SU-DHL-6 (cell line): Measurements from ENCODE around the gene DPEP1.
"Not testable (repeated sequence)": the region's sequence is repeated elsewhere in the genome, so short reads cannot be mapped to it uniquely, and the experiment has no call there.

Experiments
- H2AFZ ChIP-seq: fragments of 200-600 bp; sonication (generic); 2 replicates; pipeline ENCODE4 v1.6.1; 2014; ENCODE audit warnings: low read depth, mild to moderate bottlenecking, moderate library complexity, mixed read lengths, antibody characterized with exemption, low read length; ENCODE audit not compliant: severe bottlenecking
- H3F3A ChIP-seq: fragments of 200-600 bp; shearing (Covaris generic); 2 replicates; pipeline ENCODE4 v1.6.0; 2016; ENCODE audit warnings: antibody characterized with exemption, mild to moderate bottlenecking; ENCODE audit not compliant: insufficient read depth
- H3K27ac ChIP-seq: fragments of 200-600 bp; sonication (generic); 2 replicates; pipeline ENCODE4 v1.5.1; 2016; ENCODE audit warnings: low read depth, mild to moderate bottlenecking, low read length, moderate library complexity, mixed read lengths
- H3K27me3 ChIP-seq: fragments of 200-600 bp; sonication (generic), shearing (Covaris generic); 2 replicates; pipeline ENCODE4 v1.6.0; 2014; ENCODE audit warnings: mild to moderate bottlenecking, low read length
- H3K36me3 ChIP-seq: fragments of 200-600 bp; sonication (generic); 2 replicates; pipeline ENCODE4 v1.6.1; 2014; ENCODE audit warnings: mild to moderate bottlenecking, low read length, mixed read lengths
- H3K4me2 ChIP-seq: fragments of 300-600, 200-600 bp; shearing (Covaris generic), sonication (generic); 2 replicates; pipeline ENCODE4 v1.6.0; 2014; ENCODE audit warnings: low read length, low read depth, mild to moderate bottlenecking; ENCODE audit not compliant: poor library complexity, severe bottlenecking
- H3K4me3 ChIP-seq: fragments of 200-600 bp; sonication (generic); 2 replicates; pipeline ENCODE4 v1.5.1; 2014; ENCODE audit warnings: antibody characterized with exemption, low read length, mild to moderate bottlenecking, mixed read lengths; ENCODE audit not compliant: insufficient read depth, poor library complexity, severe bottlenecking
- H3K79me2 ChIP-seq: fragments of 200-600 bp; sonication (generic); 2 replicates; pipeline ENCODE4 v1.6.1; 2014; ENCODE audit warnings: mild to moderate bottlenecking, low read length, moderate library complexity; ENCODE audit not compliant: insufficient read depth
- H3K9ac ChIP-seq: fragments of 200-600 bp; sonication (generic); 2 replicates; pipeline ENCODE4 v1.7.0; 2014; ENCODE audit warnings: mild to moderate bottlenecking, low read length
- H3K9me2 ChIP-seq: fragments of 200-600 bp; sonication (generic); replicated peaks from 2 replicates; pipeline ENCODE4 v1.6.1; 2014; ENCODE audit warnings: low read length; ENCODE audit not compliant: insufficient read depth
- H3K9me3 ChIP-seq: fragments of 200-600 bp; sonication (generic); 2 replicates; pipeline ENCODE4 v1.6.1; 2014; ENCODE audit warnings: low read length, mixed read lengths; ENCODE audit not compliant: insufficient read depth
- H4K20me1 ChIP-seq: fragments of 200-600 bp; sonication (generic); 2 replicates; pipeline ENCODE4 v1.6.1; 2014; ENCODE audit warnings: low read depth, mild to moderate bottlenecking, antibody characterized with exemption, low read length, moderate library complexity, mixed read lengths
- EZH2phosphoT487 ChIP-seq: fragments of 200-600 bp; sonication (generic), shearing (Covaris generic); conservative IDR thresholded peaks from 2 replicates; pipeline ENCODE4 v1.6.1; 2018; ENCODE audit warnings: mild to moderate bottlenecking, antibody characterized with exemption, low read length, moderate library complexity, mixed read lengths
- TF ChIP-seq, protein P1 (sequence below): fragments of 200-600 bp; sonication (generic); IDR thresholded peaks from one replicate; pipeline ENCODE4 v1.5.1; 2017; ENCODE audit warnings: antibody characterized with exemption, mild to moderate bottlenecking, low read length, moderate library complexity; ENCODE audit not compliant: insufficient read depth, poor library complexity, severe bottlenecking

The DPEP1 gene

GRCh38 chr16:89670496-89671431 is 57.3 kb downstream of the DPEP1 start:
- H3K4me2 ChIP-seq = no peak overlapping the region
- H3K36me3 ChIP-seq = no peaks in the 10 kb centered on the region

DNA sequence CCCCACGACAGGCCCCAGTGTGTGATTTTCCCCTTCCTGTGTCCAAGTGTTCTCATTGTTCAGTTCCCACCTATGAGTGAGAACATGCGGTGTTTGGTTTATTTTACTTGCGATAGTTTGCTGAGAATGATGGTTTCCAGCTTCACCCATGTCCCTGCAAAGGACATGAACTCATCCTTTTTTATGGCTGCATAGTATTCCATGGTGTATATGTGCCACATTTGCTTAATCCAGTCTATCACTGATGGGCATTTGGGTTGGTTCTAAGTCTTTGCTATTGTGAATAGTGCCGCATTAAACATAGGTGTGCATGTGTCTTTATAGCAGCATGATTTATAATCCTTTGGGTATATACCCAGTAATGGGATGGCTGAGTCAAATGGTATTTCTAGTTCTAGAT is 58.1 kb downstream of the DPEP1 start:
- H3K27ac ChIP-seq, H3K27me3 ChIP-seq, H3K9me2 ChIP-seq, H3K9ac ChIP-seq, H2AFZ ChIP-seq, H3K36me3 ChIP-seq, H4K20me1 ChIP-seq, H3K4me2 ChIP-seq, H3K9me3 ChIP-seq, H3K4me3 ChIP-seq, H3K79me2 ChIP-seq, H3F3A ChIP-seq: not testable (repeated sequence)

More at GRCh38 chr16:89670496-89671431, 57.3 kb downstream of the DPEP1 start:
- no peaks in the 10 kb centered on the region for H4K20me1 ChIP-seq
- no peaks in the 10 kb centered on the region for H3K9me2 ChIP-seq
- no peaks in the 10 kb centered on the region for H3F3A ChIP-seq
- peaks cover 5% of the 10 kb centered on the region; the same call in 1 of the 2 replicates for H3K9me3 ChIP-seq
- no peak overlapping the region for H3K4me3 ChIP-seq
- no peak for TF ChIP-seq EZH2phosphoT487
- TF ChIP-seq, protein P1, sequence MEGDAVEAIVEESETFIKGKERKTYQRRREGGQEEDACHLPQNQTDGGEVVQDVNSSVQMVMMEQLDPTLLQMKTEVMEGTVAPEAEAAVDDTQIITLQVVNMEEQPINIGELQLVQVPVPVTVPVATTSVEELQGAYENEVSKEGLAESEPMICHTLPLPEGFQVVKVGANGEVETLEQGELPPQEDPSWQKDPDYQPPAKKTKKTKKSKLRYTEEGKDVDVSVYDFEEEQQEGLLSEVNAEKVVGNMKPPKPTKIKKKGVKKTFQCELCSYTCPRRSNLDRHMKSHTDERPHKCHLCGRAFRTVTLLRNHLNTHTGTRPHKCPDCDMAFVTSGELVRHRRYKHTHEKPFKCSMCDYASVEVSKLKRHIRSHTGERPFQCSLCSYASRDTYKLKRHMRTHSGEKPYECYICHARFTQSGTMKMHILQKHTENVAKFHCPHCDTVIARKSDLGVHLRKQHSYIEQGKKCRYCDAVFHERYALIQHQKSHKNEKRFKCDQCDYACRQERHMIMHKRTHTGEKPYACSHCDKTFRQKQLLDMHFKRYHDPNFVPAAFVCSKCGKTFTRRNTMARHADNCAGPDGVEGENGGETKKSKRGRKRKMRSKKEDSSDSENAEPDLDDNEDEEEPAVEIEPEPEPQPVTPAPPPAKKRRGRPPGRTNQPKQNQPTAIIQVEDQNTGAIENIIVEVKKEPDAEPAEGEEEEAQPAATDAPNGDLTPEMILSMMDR = no peak
- H3K9ac ChIP-seq = no peak overlapping the region
- H3K79me2 ChIP-seq = no peaks in the 10 kb centered on the region
- H2AFZ ChIP-seq = no peak overlapping the region
- no peaks in the 10 kb centered on the region for H3K27me3 ChIP-seq
- no peak overlapping the region for H3K27ac ChIP-seq

- H3K79me2 ChIP-seq = no peaks in the 10 kb centered on the region
- no peak overlapping the region for H3K4me2 ChIP-seq
- H3K9ac ChIP-seq = no peak overlapping the region
- H3K27me3 ChIP-seq = no peaks in the 10 kb centered on the region
- no peaks in the 10 kb centered on the region for H3K9me2 ChIP-seq
- H3F3A ChIP-seq = no peaks in the 10 kb centered on the region
- no peaks in the 10 kb centered on the region for H3K9me3 ChIP-seq
- H4K20me1 ChIP-seq = no peaks in the 10 kb centered on the region
- no peak for TF ChIP-seq EZH2phosphoT487
- TF ChIP-seq, protein P1 = no peak
- H3K27ac ChIP-seq = no peak overlapping the region
- no peak overlapping the region for H2AFZ ChIP-seq
- no peak overlapping the region for H3K4me3 ChIP-seq
- H3K36me3 ChIP-seq = no peaks in the 10 kb centered on the region
These were observed 58.9 kb downstream of the DPEP1 start for GRCh38 chr16:89672177-89672941.
